ENCODE measurements around the gene WBP4. TPM values are rescaled to one million over a fixed set of nuclear protein-coding genes. Genes with fewer than 3 reads are reported as not detected.
"Not testable (repeated sequence)": the region's sequence is repeated elsewhere in the genome, so short reads cannot be mapped to it uniquely, and the experiment has no call there.

WBP4 gene
- total RNA-seq, 1 donor from 2014 or later: 8.2 TPM

- DNase-seq (ENCODE audit: low spot score): no peak
- Mint-ChIP-seq H3K4me1 (ENCODE audit: unreplicated experiment) (no peaks in the 10 kb centered on the region), H3K4me3 (ENCODE audit: unreplicated experiment) (no peak overlapping the region), H3K27me3 (ENCODE audit: unreplicated experiment) (no peaks in the 10 kb centered on the region), H3K36me3 (ENCODE audit: low read depth, unreplicated experiment) (peaks cover 4% of the 10 kb centered on the region), H3K9me3 (ENCODE audit: unreplicated experiment) (no peaks in the 10 kb centered on the region), H3K27ac (ENCODE audit: unreplicated experiment) (no peak overlapping the region)
- TF ChIP-seq CTCF (IDR thresholded peaks at IDR 0.05; ENCODE audit: unreplicated experiment): no peak
Observed at GRCh38 chr13:41040584-41041334, 20.6 kb upstream of the WBP4 start.

DNA sequence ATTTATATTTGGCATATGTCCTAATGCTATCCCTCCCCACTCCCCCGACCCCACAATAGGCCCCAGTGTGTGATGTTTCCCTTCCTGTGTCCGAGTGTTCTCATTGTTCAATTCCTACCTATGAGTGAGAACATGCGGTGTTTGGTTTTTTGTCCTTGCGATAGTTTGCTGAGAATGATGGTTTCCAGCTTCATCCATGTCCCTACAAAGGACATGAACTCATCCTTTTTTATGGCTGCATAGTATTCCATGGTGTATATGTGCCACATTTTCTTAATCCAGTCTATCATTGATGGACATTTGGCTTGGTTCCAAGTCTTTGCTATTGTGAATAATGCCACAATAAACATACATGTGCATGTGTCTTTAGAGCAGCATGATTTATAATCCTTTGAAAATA is 18.9 kb upstream of the WBP4 start:
- H3K27me3 Mint-ChIP-seq (ENCODE audit: unreplicated experiment); DNase-seq (ENCODE audit: low spot score); H3K36me3 Mint-ChIP-seq (ENCODE audit: low read depth, unreplicated experiment); H3K9me3 Mint-ChIP-seq (ENCODE audit: unreplicated experiment); H3K4me3 Mint-ChIP-seq (ENCODE audit: unreplicated experiment); H3K4me1 Mint-ChIP-seq (ENCODE audit: unreplicated experiment); H3K27ac Mint-ChIP-seq (ENCODE audit: unreplicated experiment): not testable (repeated sequence)

- Mint-ChIP-seq H3K4me1 (ENCODE audit: unreplicated experiment) (no peaks in the 10 kb centered on the region), H3K4me3 (ENCODE audit: unreplicated experiment) (peak overlapping the region; percentile 38), H3K36me3 (ENCODE audit: low read depth, unreplicated experiment) (peaks cover 18% of the 10 kb centered on the region), H3K27ac (ENCODE audit: unreplicated experiment) (no peak overlapping the region), H3K27me3 (ENCODE audit: unreplicated experiment) (no peaks in the 10 kb centered on the region), H3K9me3 (ENCODE audit: unreplicated experiment) (peaks cover 10% of the 10 kb centered on the region)
- no peak for TF ChIP-seq CTCF (IDR thresholded peaks at IDR 0.05; ENCODE audit: unreplicated experiment)
- no peak for DNase-seq (ENCODE audit: low spot score)
Observed at GRCh38 chr13:41048640-41049039, 12.7 kb upstream of the WBP4 start.

DNA sequence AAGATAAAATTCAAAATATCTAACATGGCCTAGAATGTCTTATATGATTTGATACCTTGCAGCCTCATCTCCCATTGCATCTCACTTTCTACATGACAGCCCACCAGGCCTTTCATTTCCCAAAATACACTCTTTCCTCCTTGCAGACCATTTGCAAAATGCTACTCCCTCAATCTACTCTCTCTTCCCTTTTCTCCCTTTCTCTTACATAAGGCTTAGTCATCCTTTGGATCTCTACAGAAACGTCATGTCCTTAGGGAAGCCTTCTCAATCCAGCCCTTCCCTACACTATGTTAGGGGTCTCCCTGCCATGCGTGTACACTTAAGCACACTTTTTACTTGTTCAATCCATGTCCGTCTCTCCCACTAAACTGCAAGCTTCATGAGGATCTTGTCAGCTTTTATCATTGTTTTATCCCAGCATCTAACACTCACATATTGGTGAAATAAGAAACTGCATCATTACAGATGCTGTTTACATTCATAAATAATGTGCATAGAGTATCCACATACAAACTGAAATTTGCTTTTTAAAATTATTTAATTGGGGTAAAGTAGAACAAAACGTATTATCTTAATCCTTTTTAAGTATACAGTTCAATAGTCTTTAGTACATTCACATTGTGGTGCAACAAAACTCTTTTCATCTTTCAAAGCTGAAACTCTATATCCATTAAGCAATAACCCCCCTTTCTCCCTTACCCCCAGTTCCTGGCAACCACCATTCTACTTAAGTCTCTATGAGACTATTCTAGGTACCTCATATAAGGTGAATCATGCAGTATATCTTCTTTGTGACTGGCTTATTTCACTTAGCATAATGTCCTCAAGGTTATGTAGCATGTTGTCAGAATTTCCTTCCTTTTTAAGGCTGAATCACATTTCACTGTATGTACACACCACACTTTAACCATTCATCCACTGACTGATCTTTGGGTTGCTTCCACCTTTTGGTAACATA is 11.5 kb upstream of the WBP4 start:
- DNase-seq (ENCODE audit: low spot score): no peak
- H3K4me3 Mint-ChIP-seq (ENCODE audit: unreplicated experiment): no peak overlapping the region
- H3K4me1 Mint-ChIP-seq (ENCODE audit: unreplicated experiment): no peaks in the 10 kb centered on the region
- no peak for TF ChIP-seq CTCF (IDR thresholded peaks at IDR 0.05; ENCODE audit: unreplicated experiment)
- H3K27me3 Mint-ChIP-seq (ENCODE audit: unreplicated experiment): no peaks in the 10 kb centered on the region
- H3K27ac Mint-ChIP-seq (ENCODE audit: unreplicated experiment): no peak overlapping the region
- H3K9me3 Mint-ChIP-seq (ENCODE audit: unreplicated experiment): peaks cover 10% of the 10 kb centered on the region
- H3K36me3 Mint-ChIP-seq (ENCODE audit: low read depth, unreplicated experiment): peaks cover 18% of the 10 kb centered on the region

GRCh38 chr13:41052441-41052840 is 8.9 kb upstream of the WBP4 start:
- H3K27me3 Mint-ChIP-seq (ENCODE audit: unreplicated experiment): peaks cover 4% of the 10 kb centered on the region

More at GRCh38 chr13:41052441-41052840, 8.9 kb upstream of the WBP4 start:
- TF ChIP-seq CTCF (IDR thresholded peaks at IDR 0.05; ENCODE audit: unreplicated experiment): no peak
- H3K9me3 Mint-ChIP-seq (ENCODE audit: unreplicated experiment): peaks cover 10% of the 10 kb centered on the region
- no peak overlapping the region for H3K27ac Mint-ChIP-seq (ENCODE audit: unreplicated experiment)
- no peak for DNase-seq (ENCODE audit: low spot score)
- H3K4me3 Mint-ChIP-seq (ENCODE audit: unreplicated experiment): no peak overlapping the region
- H3K4me1 Mint-ChIP-seq (ENCODE audit: unreplicated experiment): peaks cover 3% of the 10 kb centered on the region
- peaks cover 13% of the 10 kb centered on the region for H3K36me3 Mint-ChIP-seq (ENCODE audit: low read depth, unreplicated experiment)

All from endothelial cell (in vitro differentiated cells).